ENCODE measurements around the gene P2RY12. TPM values are rescaled to one million over a fixed set of nuclear protein-coding genes. Genes with fewer than 3 reads are reported as not detected.

The P2RY12 gene
- total RNA-seq: 1 to 10 TPM in 1 of 8 experiments, under 1 TPM in 7; 0.21 to 1.3 (median 0.78) TPM

- no peak within 1 kb of the TSS for H3K4me3 ChIP-seq
- peaks cover 0 to 13% of the 10 kb centered on the region in 2 donors for H3K4me1 ChIP-seq (replicated peaks in 1 of 2)
- in situ Hi-C loops (cut with MboI; ENCODE audit: low pct_unique_long_range_greater_than_20kb in 2 of 9, low sequenced_read_pairs in 9 of 9, unreplicated experiment in 9 of 9): no loop called here
- 66 to 100% (median 96%) methylated on average over 1 to 4 of the region's 4 CpGs; no CpG with 5 or more reads in 1 of the 10 experiments for WGBS, 10 experiments
- ATAC-seq (replicated peaks in 6 of 8): no peak
- no peak within 1 kb of the TSS for H3K27ac ChIP-seq
These were observed at the start of gene P2RY12 for GRCh38 chr3:151384741-151385174. Gene P2RY12 (minus strand): TSS chr3:151384753. CDS start chr3:151338845, 45,908 bp downstream.

- in situ Hi-C loops (cut with MboI; ENCODE audit: low pct_unique_long_range_greater_than_20kb in 2 of 9, low sequenced_read_pairs in 9 of 9, unreplicated experiment in 9 of 9): loop anchor here in 4 of 9 experiments (25.0 kb wide), 2 partner anchors 405 to 480 kb away; no protein-coding TSS in a partner anchor
- Histone ChIP-seq H3K4me3 (no peak overlapping the region), H3K27ac (no peak overlapping the region), H3K4me1 (replicated peaks in 1 of 2) (no peaks in the 10 kb centered on the region)
- 75 to 100% (median 88%) methylated on average over 1 to 7 of the region's 7 CpGs for WGBS, 10 experiments
- ATAC-seq (replicated peaks in 6 of 8): no peak
These were observed 48.2 kb upstream of the P2RY12 start for GRCh38 chr3:151432616-151433372.

- Histone ChIP-seq H3K4me1 (replicated peaks in 1 of 2) (no peaks in the 10 kb centered on the region), H3K27ac (no peak overlapping the region), H3K4me3 (no peak overlapping the region)
- ATAC-seq (replicated peaks in 6 of 8): peak in 1 of 8 experiments; percentile 36
- WGBS, 10 experiments: 40 to 100% (median 97%) methylated on average over 1 to 3 of the region's 3 CpGs
- in situ Hi-C loops (cut with MboI; ENCODE audit: low pct_unique_long_range_greater_than_20kb in 2 of 9, low sequenced_read_pairs in 9 of 9, unreplicated experiment in 9 of 9): loop anchor here in 4 of 9 experiments (25.0 kb wide), 2 partner anchors 405 to 480 kb away; no protein-coding TSS in a partner anchor
These were observed 47.4 kb upstream of the P2RY12 start for GRCh38 chr3:151431940-151432339.

GRCh38 chr3:151430821-151431484 is 46.4 kb upstream of the P2RY12 start:
- Histone ChIP-seq H3K27ac (no peak overlapping the region), H3K4me1 (replicated peaks in 1 of 2) (no peaks in the 10 kb centered on the region), H3K4me3 (no peak overlapping the region)
- 0 to 100% (median 80%) methylated on average over 1 to 4 of the region's 5 CpGs; no CpG with 5 or more reads in 1 of the 10 experiments for WGBS, 10 experiments
- in situ Hi-C loops (cut with MboI; ENCODE audit: low pct_unique_long_range_greater_than_20kb in 2 of 9, low sequenced_read_pairs in 9 of 9, unreplicated experiment in 9 of 9): loop anchor here in 4 of 9 experiments (25.0 kb wide), 2 partner anchors 406 to 481 kb away; no protein-coding TSS in a partner anchor
- ATAC-seq (replicated peaks in 6 of 8): no peak

- Histone ChIP-seq H3K4me3 (no peak overlapping the region), H3K4me1 (replicated peaks in 1 of 2) (peaks cover 4 to 6% of the 10 kb centered on the region in 2 donors), H3K27ac (no peak overlapping the region)
- ATAC-seq (replicated peaks in 6 of 8): no peak
- 40 to 100% (median 96%) methylated on average over 1 to 2 of the region's 2 CpGs; no CpG with 5 or more reads in 4 of the 10 experiments for WGBS, 10 experiments
- in situ Hi-C loops (cut with MboI; ENCODE audit: low pct_unique_long_range_greater_than_20kb in 2 of 9, low sequenced_read_pairs in 9 of 9, unreplicated experiment in 9 of 9): loop anchor here in 4 of 9 experiments (25.0 kb wide), 2 partner anchors 409 to 484 kb away; no protein-coding TSS in a partner anchor
These were observed 43.8 kb upstream of the P2RY12 start for GRCh38 chr3:151428386-151428785.

GRCh38 chr3:151426341-151426657 is 41.7 kb upstream of the P2RY12 start:
- H3K4me3 ChIP-seq: no peak overlapping the region
- in situ Hi-C loops (cut with MboI; ENCODE audit: low pct_unique_long_range_greater_than_20kb in 2 of 9, low sequenced_read_pairs in 9 of 9, unreplicated experiment in 9 of 9): loop anchor here in 4 of 9 experiments (25.0 kb wide), 2 partner anchors 411 to 486 kb away; no protein-coding TSS in a partner anchor
- H3K4me1 ChIP-seq (replicated peaks in 1 of 2): peaks cover 4 to 6% of the 10 kb centered on the region in 2 donors
- no peak overlapping the region for H3K27ac ChIP-seq
- no peak for ATAC-seq (replicated peaks in 6 of 8)

- ATAC-seq (replicated peaks in 6 of 8): peak; percentile 28 to 90 (median 54)
- WGBS, 10 experiments: 8 to 87% (median 34%) methylated on average over 2 to 4 of the region's 4 CpGs; no CpG with 5 or more reads in 4 of the 10 experiments
- no peak overlapping the region for H3K27ac ChIP-seq
- H3K4me1 ChIP-seq (replicated peaks in 1 of 2): peaks cover 4 to 6% of the 10 kb centered on the region in 2 donors
- H3K4me3 ChIP-seq: no peak overlapping the region
- in situ Hi-C loops (cut with MboI; ENCODE audit: low pct_unique_long_range_greater_than_20kb in 2 of 9, low sequenced_read_pairs in 9 of 9, unreplicated experiment in 9 of 9): loop anchor here in 4 of 9 experiments (25.0 kb wide), 2 partner anchors 412 to 487 kb away; no protein-coding TSS in a partner anchor
These were observed 41.2 kb upstream of the P2RY12 start for GRCh38 chr3:151425627-151426340.

GRCh38 chr3:151423091-151423490 is 38.5 kb upstream of the P2RY12 start:
- peaks cover 4 to 6% of the 10 kb centered on the region in 2 donors for H3K4me1 ChIP-seq (replicated peaks in 1 of 2)
- ATAC-seq (replicated peaks in 6 of 8): no peak
- H3K27ac ChIP-seq: no peak overlapping the region
- in situ Hi-C loops (cut with MboI; ENCODE audit: low pct_unique_long_range_greater_than_20kb in 2 of 9, low sequenced_read_pairs in 9 of 9, unreplicated experiment in 9 of 9): no loop called here
- H3K4me3 ChIP-seq: no peak overlapping the region
- WGBS, 10 experiments: 21 to 100% (median 83%) methylated on average over 1 to 5 of the region's 5 CpGs; no CpG with 5 or more reads in 1 of the 10 experiments

GRCh38 chr3:151421938-151422337 is 37.4 kb upstream of the P2RY12 start:
- peaks cover 4 to 6% of the 10 kb centered on the region in 2 donors for H3K4me1 ChIP-seq (replicated peaks in 1 of 2)
- 67 to 100% (median 83%) methylated on average over 1 to 4 of the region's 4 CpGs; no CpG with 5 or more reads in 5 of the 10 experiments for WGBS, 10 experiments
- no peak overlapping the region for H3K4me3 ChIP-seq
- H3K27ac ChIP-seq: no peak overlapping the region
- in situ Hi-C loops (cut with MboI; ENCODE audit: low pct_unique_long_range_greater_than_20kb in 2 of 9, low sequenced_read_pairs in 9 of 9, unreplicated experiment in 9 of 9): no loop called here
- ATAC-seq (replicated peaks in 6 of 8): peak in 1 of 8 experiments; percentile 27

- H3K27ac ChIP-seq: no peak overlapping the region
- WGBS, 10 experiments: 42 to 100% (median 93%) methylated on average over 2 to 6 of the region's 6 CpGs
- H3K4me1 ChIP-seq (replicated peaks in 1 of 2): peaks cover under 1 to 2% of the 10 kb centered on the region in 2 donors
- no peak for ATAC-seq (replicated peaks in 6 of 8)
- in situ Hi-C loops (cut with MboI; ENCODE audit: low pct_unique_long_range_greater_than_20kb in 2 of 9, low sequenced_read_pairs in 9 of 9, unreplicated experiment in 9 of 9): no loop called here
- H3K4me3 ChIP-seq: no peak overlapping the region
These were observed 35.3 kb upstream of the P2RY12 start for GRCh38 chr3:151419806-151420205.

- no peaks in the 10 kb centered on the region for H3K4me1 ChIP-seq (replicated peaks in 1 of 2)
- in situ Hi-C loops (cut with MboI; ENCODE audit: low pct_unique_long_range_greater_than_20kb in 2 of 9, low sequenced_read_pairs in 9 of 9, unreplicated experiment in 9 of 9): no loop called here
- 14 to 100% (median 80%) methylated on average over 1 of the region's 1 CpG; no CpG with 5 or more reads in 5 of the 10 experiments for WGBS, 10 experiments
- no peak for ATAC-seq (replicated peaks in 6 of 8)
- no peak overlapping the region for H3K27ac ChIP-seq
- no peak overlapping the region for H3K4me3 ChIP-seq
These were observed 30.7 kb upstream of the P2RY12 start for GRCh38 chr3:151415289-151415688.

GRCh38 chr3:151412989-151413388 is 28.4 kb upstream of the P2RY12 start:
- 50 to 100% (median 81%) methylated on average over 1 to 5 of the region's 5 CpGs; no CpG with 5 or more reads in 2 of the 10 experiments for WGBS, 10 experiments
- no peak overlapping the region for H3K27ac ChIP-seq
- no peak overlapping the region for H3K4me3 ChIP-seq
- H3K4me1 ChIP-seq (replicated peaks in 1 of 2): no peaks in the 10 kb centered on the region
- ATAC-seq (replicated peaks in 6 of 8): no peak
- in situ Hi-C loops (cut with MboI; ENCODE audit: low pct_unique_long_range_greater_than_20kb in 2 of 9, low sequenced_read_pairs in 9 of 9, unreplicated experiment in 9 of 9): no loop called here

Measured in motor neuron (in vitro differentiated cells).